Measurements from ENCODE around the gene PRCP.

Gene PRCP

GRCh38 chr11:82830746-82831145, 69.5 kb downstream of the PRCP start:
- DNase-seq (ENCODE audit: low read depth): no peak

- no peak for DNase-seq (ENCODE audit: low read depth)
Measured at GRCh38 chr11:82829101-82829500, 71.1 kb downstream of the PRCP start.

DNA sequence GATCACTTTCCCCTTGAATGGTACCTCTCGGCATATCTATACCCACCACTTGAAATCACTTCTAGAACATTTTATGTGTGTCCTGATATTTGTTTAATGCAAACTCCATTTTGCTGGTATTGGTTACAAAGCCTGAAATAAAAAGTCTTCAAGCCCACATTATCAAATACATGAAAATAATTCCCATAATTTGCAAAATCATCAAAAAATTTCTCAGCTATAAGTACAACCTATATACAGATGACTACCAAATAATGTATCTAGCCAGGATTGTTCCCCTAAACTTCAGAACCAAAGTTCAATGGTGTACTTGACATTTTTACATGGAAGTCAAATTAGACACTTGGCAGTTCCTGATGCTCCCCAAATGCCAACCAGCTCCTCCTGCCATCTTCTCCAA, 71.8 kb downstream of the PRCP start:
- no peak for DNase-seq (ENCODE audit: low read depth)

DNA sequence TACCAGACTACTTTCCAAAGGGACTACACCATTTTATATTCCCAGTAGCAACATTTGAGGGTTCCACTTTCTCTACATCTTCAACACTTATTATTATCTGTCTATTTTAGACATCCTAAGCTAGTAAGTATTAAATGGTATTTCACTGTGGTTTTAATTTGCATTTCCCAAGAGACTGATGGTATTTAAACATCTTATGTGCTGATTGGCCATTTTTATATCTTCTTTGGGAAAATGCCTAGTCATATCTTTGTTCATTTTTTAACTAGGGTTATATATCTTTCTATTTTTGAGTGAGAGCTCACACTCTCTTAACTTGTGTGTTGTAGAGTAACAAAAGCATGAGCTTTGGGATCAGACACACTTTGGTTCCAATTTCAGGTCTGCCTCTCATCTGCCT, 73.7 kb downstream of the PRCP start:
- DNase-seq (ENCODE audit: low read depth): no peak

DNA sequence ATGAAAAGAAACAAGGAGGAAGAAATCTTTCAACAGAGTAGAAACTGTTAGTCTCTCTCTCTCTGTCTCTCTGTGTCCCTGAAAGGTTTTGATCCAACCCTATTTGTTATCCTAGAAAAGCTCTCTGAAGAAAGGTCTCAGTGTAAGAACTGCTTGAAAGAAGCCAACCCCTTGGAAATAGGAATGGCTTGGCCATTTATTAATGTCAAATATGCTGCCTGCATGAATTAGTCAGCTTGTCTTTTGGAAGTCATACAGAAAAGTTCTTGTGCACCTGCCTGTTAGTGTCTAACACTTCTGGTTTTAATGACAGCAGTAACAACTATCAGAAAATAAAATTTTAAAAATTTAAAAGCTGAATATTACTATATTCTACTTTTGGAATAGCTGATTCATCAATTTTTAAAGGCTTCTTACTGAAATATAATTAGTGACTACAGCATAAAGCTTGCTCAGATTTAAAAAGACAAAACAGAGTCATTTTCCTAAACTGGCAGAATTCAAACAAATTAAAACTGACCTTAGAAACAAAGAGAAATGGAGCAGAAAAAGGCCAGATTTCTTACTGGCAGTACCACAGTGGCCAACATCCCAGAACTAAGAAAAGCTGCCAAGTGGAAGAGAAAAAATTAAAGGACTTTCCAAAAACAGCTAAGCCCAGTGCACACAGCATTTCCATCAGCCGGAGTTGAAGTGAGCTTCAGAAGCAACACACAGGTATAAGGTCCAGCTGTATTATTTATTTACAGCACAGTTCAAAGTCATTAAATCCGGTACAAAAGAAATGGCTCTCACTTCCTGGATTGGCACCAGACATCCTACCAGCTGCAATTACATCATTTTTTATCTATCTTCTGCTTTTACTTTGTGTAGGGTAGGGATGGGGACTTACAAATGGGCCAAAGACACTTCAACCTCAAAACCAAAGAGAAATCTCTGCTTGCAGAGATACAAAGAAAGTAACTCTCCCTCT, 76.3 kb downstream of the PRCP start:
- no peak for DNase-seq (ENCODE audit: low read depth)

DNA sequence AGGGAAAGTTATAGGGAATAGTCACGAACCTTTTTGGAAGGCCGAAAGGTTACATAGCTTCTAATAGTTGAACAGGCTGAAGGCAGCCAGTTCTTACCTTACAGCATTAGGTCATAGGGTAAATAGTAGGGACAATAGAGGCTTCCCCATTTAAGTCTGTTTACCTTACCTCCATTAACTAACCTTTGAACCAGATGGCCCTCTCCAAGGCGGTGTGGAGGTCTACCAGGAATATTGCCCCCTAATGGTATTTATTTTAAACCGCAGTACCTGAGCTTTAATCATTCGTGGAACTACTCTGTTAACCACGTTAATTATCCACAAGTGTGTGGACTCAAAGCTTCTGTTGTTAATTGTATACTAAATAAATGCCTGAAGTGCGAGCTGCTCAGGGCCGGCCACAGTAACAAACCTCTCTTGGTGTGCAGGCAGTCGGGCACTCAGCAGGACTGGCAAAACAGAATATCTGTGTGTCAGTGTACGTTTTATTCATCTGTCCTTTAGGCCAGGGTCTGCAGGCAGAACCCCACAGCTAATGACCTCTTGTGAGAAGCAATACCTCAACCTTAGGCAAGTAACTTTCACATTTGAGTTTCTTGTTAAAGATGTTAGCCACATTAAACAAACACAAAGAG, 81.7 kb downstream of the PRCP start:
- DNase-seq (ENCODE audit: low read depth): no peak

DNA sequence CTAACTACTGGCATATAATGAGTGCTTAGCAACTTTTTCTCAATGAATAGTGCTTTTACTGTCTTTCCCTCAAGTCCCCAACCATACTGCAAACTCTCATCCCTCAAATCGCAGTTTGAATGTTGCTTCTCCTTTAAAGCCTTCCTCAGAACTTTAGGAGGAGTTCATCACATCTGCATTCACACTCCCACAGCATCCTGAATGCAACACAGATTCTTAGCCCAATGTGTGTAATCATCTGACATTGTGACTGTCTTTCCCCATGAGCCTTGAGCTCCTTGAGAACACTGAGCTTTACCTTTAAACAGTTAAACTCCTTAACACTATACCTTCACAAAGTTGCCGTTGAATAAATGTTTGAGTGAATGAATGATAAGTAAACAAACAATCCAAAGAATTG, 84.8 kb downstream of the PRCP start:
- no peak for DNase-seq (ENCODE audit: low read depth)

DNA sequence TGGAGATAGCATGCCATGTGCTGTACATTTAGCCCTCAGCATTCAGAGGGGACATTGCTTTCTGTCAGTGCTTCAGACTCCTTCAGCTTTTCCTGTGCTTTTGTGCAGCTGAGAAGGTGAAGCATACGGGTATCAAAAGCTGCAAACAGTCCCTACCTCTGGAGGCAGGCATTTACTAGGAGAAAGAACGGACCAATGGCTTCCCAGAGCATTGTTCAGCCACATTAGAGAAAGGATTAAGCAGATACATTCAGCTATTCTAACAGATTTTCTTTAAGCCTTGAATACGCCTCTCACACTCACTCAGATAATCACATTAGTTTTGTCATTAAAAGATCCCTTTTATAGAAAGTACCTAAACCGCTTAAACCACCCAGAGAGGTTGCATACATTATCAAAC, 85.9 kb downstream of the PRCP start:
- DNase-seq (ENCODE audit: low read depth): no peak

GRCh38 chr11:82811369-82811768, 88.9 kb downstream of the PRCP start:
- no peak for DNase-seq (ENCODE audit: low read depth)

GRCh38 chr11:82810738-82811137, 89.5 kb downstream of the PRCP start:
- DNase-seq (ENCODE audit: low read depth): no peak

- DNase-seq (ENCODE audit: low read depth): no peak
Measured at GRCh38 chr11:82810326-82810725, 89.9 kb downstream of the PRCP start.

GRCh38 chr11:82807646-82808045, 92.6 kb downstream of the PRCP start:
- DNase-seq (ENCODE audit: low read depth): no peak

DNA sequence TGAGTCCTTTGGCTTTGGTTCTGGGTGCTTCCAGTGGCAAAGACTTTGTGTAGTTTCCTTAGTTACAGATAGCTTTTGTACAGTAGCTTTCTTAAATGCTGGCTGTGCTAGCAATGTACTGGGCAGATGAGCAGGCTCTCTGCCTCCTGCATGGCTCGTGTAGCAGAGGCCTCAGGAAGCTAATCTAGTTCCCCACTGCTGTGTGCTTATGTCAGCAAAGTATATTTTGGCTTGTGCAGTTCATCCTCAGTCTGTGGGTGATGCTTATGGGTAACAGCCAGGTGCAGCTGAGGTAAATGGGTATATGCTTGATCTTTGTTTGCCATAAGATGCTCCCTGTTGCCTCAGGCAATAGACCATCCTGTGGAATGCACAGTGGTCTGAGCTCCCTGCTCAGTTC, 97.5 kb downstream of the PRCP start:
- DNase-seq (ENCODE audit: low read depth): no peak

GRCh38 chr11:82796998-82797961, 103.0 kb downstream of the PRCP start:
- no peak for DNase-seq (ENCODE audit: low read depth)

GRCh38 chr11:82794490-82794889, 105.7 kb downstream of the PRCP start:
- no peak for DNase-seq (ENCODE audit: low read depth)

GRCh38 chr11:82792822-82793569, 107.2 kb downstream of the PRCP start:
- DNase-seq (ENCODE audit: low read depth): no peak

- DNase-seq (ENCODE audit: low read depth): no peak
Measured at GRCh38 chr11:82792319-82792718, 107.9 kb downstream of the PRCP start.

GRCh38 chr11:82791779-82792178, 108.5 kb downstream of the PRCP start:
- no peak for DNase-seq (ENCODE audit: low read depth)

- DNase-seq (ENCODE audit: low read depth): no peak
Measured at GRCh38 chr11:82790723-82791484, 109.3 kb downstream of the PRCP start.

DNA sequence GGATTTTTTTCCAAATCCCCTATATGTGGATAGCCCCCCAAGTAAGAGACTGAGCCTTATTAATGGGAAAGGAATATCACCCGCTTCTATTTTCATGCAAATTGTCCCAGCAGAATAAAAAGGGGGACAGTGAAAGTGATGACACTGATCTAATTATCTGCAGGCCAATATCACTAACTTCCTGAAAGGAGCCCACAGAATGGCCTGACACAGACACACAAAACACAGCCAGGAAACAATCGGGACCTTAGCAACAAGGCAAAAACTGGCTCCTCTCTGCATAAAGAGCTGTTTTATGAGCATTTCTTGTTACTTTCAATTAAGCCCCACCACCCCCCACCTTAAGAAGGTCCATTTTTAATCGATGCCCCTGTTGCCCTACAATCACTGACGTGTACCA, 112.2 kb downstream of the PRCP start:
- DNase-seq (ENCODE audit: low read depth): no peak

GRCh38 chr11:82786836-82787235, 113.4 kb downstream of the PRCP start:
- DNase-seq (ENCODE audit: low read depth): no peak

All from GM04503 (cell line).